MM.1S (cell line): Measurements from ENCODE around the gene SENP7.

ENCODE experiments used
- DNase-seq: peaks from one replicate; pipeline ENCODE4 v3.0.0-alpha.2; 2015
- H2AFZ ChIP-seq: fragments of 300-600 bp; sonication (generic); 2 replicates; pipeline ENCODE4 v1.6.0; 2016; ENCODE audit warnings: antibody characterized with exemption, low read length
- H3F3A ChIP-seq: fragments of 300-600 bp; sonication (generic); 2 replicates; pipeline ENCODE4 v1.6.1; 2016; ENCODE audit warnings: mild to moderate bottlenecking, antibody characterized with exemption, low read length, moderate library complexity, mixed read lengths; ENCODE audit not compliant: insufficient read depth
- H3K27ac ChIP-seq: fragments of 300-600 bp; sonication (generic); 2 replicates; pipeline ENCODE4 v1.5.1; 2016; ENCODE audit warnings: mild to moderate bottlenecking, low read length
- H3K27me3 ChIP-seq: fragments of 300-600 bp; sonication (generic); replicated peaks from 2 replicates; pipeline ENCODE4 v1.6.0; 2016; ENCODE audit warnings: low read length; ENCODE audit not compliant: insufficient read depth
- H3K36me3 ChIP-seq: fragments of 300-600 bp; sonication (generic); replicated peaks from 2 replicates; pipeline ENCODE4 v1.6.1; 2016; ENCODE audit warnings: mild to moderate bottlenecking, low read length, mixed read lengths; ENCODE audit not compliant: insufficient read depth
- H3K4me1 ChIP-seq: fragments of 300-600 bp; sonication (generic); 2 replicates; pipeline ENCODE4 v1.6.1; 2016; ENCODE audit warnings: low read length, mixed read lengths
- H3K4me2 ChIP-seq: fragments of 300-600 bp; sonication (generic); 2 replicates; pipeline ENCODE4 v1.6.0; 2016; ENCODE audit warnings: low read depth, low read length
- H3K4me3 ChIP-seq: fragments of 300-600 bp; sonication (generic); 2 replicates; pipeline ENCODE4 v1.5.1; 2016; ENCODE audit warnings: low read length, mixed read lengths
- H3K79me2 ChIP-seq: fragments of 300-600 bp; sonication (generic); 2 replicates; pipeline ENCODE4 v1.6.1; 2016; ENCODE audit warnings: mixed run types, low read length, mixed read lengths
- H3K9ac ChIP-seq: fragments of 300-600 bp; sonication (generic); 2 replicates; pipeline ENCODE4 v1.6.1; 2016; ENCODE audit warnings: low read length, mixed read lengths
- H3K9me2 ChIP-seq: fragments of 300-600 bp; sonication (generic); replicated peaks from 2 replicates; pipeline ENCODE4 v1.6.1; 2016; ENCODE audit warnings: mild to moderate bottlenecking, low read length, mixed read lengths; ENCODE audit not compliant: insufficient read depth
- H3K9me3 ChIP-seq: fragments of 300-600 bp; sonication (generic); replicated peaks from 2 replicates; pipeline ENCODE4 v1.6.1; 2016; ENCODE audit warnings: mild to moderate bottlenecking, low read length, mixed read lengths; ENCODE audit not compliant: insufficient read depth
- H4K20me1 ChIP-seq: fragments of 300-600 bp; sonication (generic); 2 replicates; pipeline ENCODE4 v1.6.1; 2016; ENCODE audit warnings: mild to moderate bottlenecking, low read length, moderate library complexity, mixed read lengths; ENCODE audit not compliant: insufficient read depth
- CTCF ChIP-seq: fragments of 300-600 bp; sonication (generic); IDR thresholded peaks from 2 replicates; pipeline ENCODE4 v1.5.1; 2016; ENCODE audit warnings: antibody characterized with exemption, low read length, mixed read lengths
- EZH2 ChIP-seq: fragments of 300-600 bp; sonication (generic); optimal IDR thresholded peaks from 2 replicates; pipeline ENCODE3; 2017; ENCODE audit warnings: low read depth, mild to moderate bottlenecking, antibody characterized with exemption, low read length, mixed read lengths
- EZH2phosphoT487 ChIP-seq: fragments of 300-600 bp; sonication (generic); IDR thresholded peaks from 2 replicates; pipeline ENCODE4 v1.6.1; 2018; ENCODE audit warnings: antibody characterized with exemption, low read length

SENP7 gene

DNA sequence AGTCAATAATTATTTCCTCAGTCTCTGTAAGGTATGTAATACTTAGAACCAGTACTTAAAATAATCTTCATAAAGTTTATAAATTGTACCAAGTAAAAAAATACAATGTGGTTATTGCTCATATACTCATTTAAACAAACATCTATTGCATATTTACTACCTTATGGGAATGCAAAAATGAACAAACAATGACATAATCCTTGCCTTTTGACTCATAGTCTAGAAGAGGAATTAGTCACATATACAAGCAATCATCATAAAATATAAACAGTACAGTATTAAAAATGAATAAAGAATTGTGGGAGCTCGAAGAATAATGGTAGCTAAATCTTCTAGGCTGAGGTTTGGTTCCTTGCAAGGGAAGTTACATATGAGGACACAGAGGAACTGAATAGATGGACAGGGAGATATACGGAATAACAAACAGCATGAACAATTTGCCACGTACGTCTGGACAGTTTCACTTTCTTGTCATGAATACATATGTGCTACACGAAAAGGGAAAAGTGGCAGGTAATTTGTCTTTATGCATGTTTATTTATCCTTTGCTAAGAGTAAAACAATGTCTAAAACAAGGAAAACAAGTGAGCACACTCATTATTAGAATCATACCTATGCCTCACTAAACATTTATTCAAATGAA is 209.8 kb downstream of the SENP7 start:
- Histone ChIP-seq H3K4me1 (no peaks in the 10 kb centered on the region), H3K27me3 (no peaks in the 10 kb centered on the region), H3K4me2 (no peak overlapping the region), H3K27ac (no peak overlapping the region), H2AFZ (no peak overlapping the region), H4K20me1 (no peaks in the 10 kb centered on the region), H3K9ac (no peak overlapping the region), H3K9me3 (no peaks in the 10 kb centered on the region), H3K9me2 (no peaks in the 10 kb centered on the region), H3K4me3 (no peak overlapping the region), H3K79me2 (no peaks in the 10 kb centered on the region), H3K36me3 (no peaks in the 10 kb centered on the region), H3F3A (no peaks in the 10 kb centered on the region)
- DNase-seq: no peak
- TF ChIP-seq EZH2phosphoT487 (no peak), CTCF (no peak), EZH2 (no peak)

DNA sequence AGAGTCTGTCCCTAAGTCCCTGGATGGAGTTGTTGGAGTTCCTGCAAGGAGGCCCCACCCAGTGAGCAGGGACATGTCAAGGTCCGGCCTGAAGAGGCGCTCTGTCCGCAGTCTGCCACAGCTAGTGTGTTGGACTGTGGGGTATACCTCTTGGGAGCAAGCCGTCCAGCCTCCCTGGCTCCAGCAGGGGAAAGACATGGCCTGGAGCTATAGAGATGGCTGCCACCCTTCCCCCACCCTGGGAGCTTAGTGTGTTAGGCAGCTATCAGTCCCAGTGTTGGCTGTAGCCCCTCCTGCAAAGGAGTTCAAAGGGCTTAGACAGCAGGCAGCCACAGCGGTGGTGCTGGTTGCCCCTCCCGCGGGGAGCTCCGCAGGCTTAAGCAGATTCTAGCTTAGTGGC is 212.9 kb downstream of the SENP7 start:
- H3K4me1 ChIP-seq: no peaks in the 10 kb centered on the region
- no peaks in the 10 kb centered on the region for H3K79me2 ChIP-seq
- H3K9me2 ChIP-seq: no peaks in the 10 kb centered on the region
- no peaks in the 10 kb centered on the region for H3K9me3 ChIP-seq
- no peak for DNase-seq
- no peak overlapping the region for H3K27ac ChIP-seq
- TF ChIP-seq CTCF (no peak), EZH2phosphoT487 (no peak), EZH2 (no peak)
- H4K20me1 ChIP-seq: no peaks in the 10 kb centered on the region
- H3K4me2 ChIP-seq: no peak overlapping the region
- no peak overlapping the region for H3K4me3 ChIP-seq
- no peaks in the 10 kb centered on the region for H3K27me3 ChIP-seq
- H3K9ac ChIP-seq: no peak overlapping the region
- H2AFZ ChIP-seq: no peak overlapping the region
- no peaks in the 10 kb centered on the region for H3F3A ChIP-seq
- no peaks in the 10 kb centered on the region for H3K36me3 ChIP-seq

DNA sequence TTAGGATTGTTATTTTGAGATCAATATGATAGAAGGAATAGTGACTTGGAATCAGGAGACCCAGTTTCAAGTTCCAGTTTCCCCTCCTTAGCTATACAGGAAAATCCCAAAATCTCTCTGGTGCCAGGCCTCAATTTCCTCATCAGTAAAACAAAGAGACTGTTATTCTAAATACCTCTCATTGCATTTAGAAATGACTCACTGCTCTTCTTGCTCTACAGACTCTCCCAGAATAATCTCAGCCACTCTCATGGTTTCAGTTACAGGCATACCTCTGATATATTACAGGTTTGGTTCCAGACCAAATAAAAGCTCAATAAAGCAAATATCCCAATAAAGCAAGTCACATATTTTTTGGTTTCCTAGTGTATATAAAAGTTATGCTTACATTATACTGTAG is 221.0 kb downstream of the SENP7 start:
- no peak overlapping the region for H3K4me2 ChIP-seq

More for the DNA sequence above, 221.0 kb downstream of the SENP7 start:
- no peak overlapping the region for H3K4me3 ChIP-seq
- no peak for DNase-seq
- H4K20me1 ChIP-seq: no peaks in the 10 kb centered on the region
- TF ChIP-seq EZH2phosphoT487 (no peak), EZH2 (no peak), CTCF (no peak)
- no peaks in the 10 kb centered on the region for H3K79me2 ChIP-seq
- no peaks in the 10 kb centered on the region for H3K9me2 ChIP-seq
- no peaks in the 10 kb centered on the region for H3F3A ChIP-seq
- no peaks in the 10 kb centered on the region for H3K9me3 ChIP-seq
- H3K27me3 ChIP-seq: no peaks in the 10 kb centered on the region
- H3K4me1 ChIP-seq: no peaks in the 10 kb centered on the region
- H3K36me3 ChIP-seq: no peaks in the 10 kb centered on the region
- H3K9ac ChIP-seq: no peak overlapping the region
- H2AFZ ChIP-seq: no peak overlapping the region
- H3K27ac ChIP-seq: no peak overlapping the region
